ENCODE results near the gene NCOA7. TPM values are rescaled to one million over a fixed set of nuclear protein-coding genes. Genes with fewer than 3 reads are reported as not detected.

NCOA7 gene
- total and polyA plus RNA-seq, 11 donors, result 3.8 to 23.1 (median 8.2) TPM

DNA sequence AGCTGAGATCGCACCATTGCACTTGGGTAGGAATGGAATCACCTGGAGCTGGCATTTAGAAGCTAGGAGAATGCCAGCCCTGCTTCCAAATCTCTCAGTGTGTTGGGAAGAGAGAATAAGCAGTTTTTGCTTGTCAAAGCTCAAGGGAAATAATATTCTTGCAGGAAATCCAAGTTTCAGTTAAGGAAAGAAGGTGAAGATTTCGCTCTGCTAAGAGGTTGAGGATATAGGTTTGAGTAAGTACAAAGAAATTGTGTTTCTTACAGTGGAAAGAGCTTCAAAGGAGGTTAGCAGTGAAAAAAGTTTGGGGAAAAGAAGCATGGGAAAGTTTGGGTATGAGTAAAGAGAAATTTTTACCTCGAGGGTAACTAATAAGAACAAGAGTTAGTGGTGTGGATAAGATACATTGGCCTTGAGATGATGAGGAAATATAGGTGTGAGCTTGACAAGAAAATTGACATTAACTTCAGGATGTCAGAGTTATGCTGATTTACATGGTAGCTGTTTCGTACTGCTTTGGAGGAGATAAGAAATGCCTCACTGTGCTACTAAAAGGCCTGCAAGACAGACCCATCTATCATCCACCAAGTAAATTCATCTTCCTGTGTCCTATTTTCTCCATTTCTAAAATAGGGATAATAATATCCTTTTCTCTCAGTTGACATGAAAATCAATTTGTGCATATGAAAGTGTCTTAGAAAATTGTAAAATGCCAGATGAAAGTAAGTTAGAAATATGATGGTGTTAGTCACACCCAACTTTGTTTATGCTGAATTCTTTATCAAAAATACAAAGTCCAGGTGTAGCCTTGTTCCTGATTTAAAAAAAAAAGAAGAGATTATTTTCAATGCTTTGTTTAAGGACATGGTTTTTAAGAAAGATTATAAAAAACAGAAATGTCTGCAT, 153.0 kb downstream of the NCOA7 start:
- TF ChIP-seq POLR2A (IDR thresholded peaks at IDR 0.05), result no peak
- no peak for TF ChIP-seq CTCF (IDR thresholded peaks at IDR 0.05)
- H3K4me3 ChIP-seq, result no peak overlapping the region

DNA sequence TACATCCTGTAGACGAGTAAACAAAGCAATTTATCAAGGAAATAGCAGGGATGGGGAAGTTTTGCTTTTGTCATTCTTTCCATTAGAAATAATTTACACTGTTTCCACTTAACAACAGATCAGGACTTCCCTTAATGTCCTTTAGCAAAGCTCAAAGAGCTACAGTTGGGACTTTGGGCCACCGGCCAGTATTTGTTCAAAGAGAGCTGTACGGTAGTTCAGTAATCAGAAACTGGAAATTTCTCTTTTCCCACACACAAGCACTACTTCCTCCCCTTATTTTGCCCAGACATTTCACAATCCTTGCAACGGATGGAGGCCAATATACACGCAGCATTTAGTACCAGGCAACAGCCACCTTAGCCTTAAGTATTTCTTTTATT, 153.7 kb downstream of the NCOA7 start:
- no peak for TF ChIP-seq POLR2A (IDR thresholded peaks at IDR 0.05)
- TF ChIP-seq CTCF (IDR thresholded peaks at IDR 0.05), result no peak
- Histone ChIP-seq H3K4me3 (no peak overlapping the region), H3K27ac (peak overlapping the region in 10 of 12 donors; percentile 1 to 81 (median 44)), H3K4me1 (peaks cover 0 to 53% (median 17%) of the 10 kb centered on the region in 12 donors), H3K36me3 (no peaks in the 10 kb centered on the region), H3K9me3 (no peaks in the 10 kb centered on the region), H3K27me3 (no peaks in the 10 kb centered on the region)
- WGBS, 4 donors, result 22 to 37% (median 35%) methylated on average over 5 of the region's 5 CpGs
- DNase-seq (peak; percentile 58 to 77 (median 69)), ATAC-seq (peak; percentile 40 to 90 (median 86))
- intact Hi-C loops (cut with DNase I), result no loop called here

More for the DNA sequence above, 153.0 kb downstream of the NCOA7 start:
- peak overlapping the region in 9 of 12 donors; percentile 1 to 81 (median 53) for H3K27ac ChIP-seq
- WGBS, 4 donors, result 79 to 86% (median 82%) methylated on average over 4 of the region's 4 CpGs
- ATAC-seq (no peak), DNase-seq (no peak)
- no peaks in the 10 kb centered on the region for H3K27me3 ChIP-seq
- peaks cover 0 to 53% (median 17%) of the 10 kb centered on the region in 12 donors for H3K4me1 ChIP-seq
- no peaks in the 10 kb centered on the region for H3K9me3 ChIP-seq
- H3K36me3 ChIP-seq, result no peaks in the 10 kb centered on the region
- intact Hi-C loops (cut with DNase I), result no loop called here

- Histone ChIP-seq H3K36me3 (no peaks in the 10 kb centered on the region), H3K27ac (peak overlapping the region in 9 of 12 donors; percentile 23 to 81 (median 53)), H3K4me1 (peaks cover 0 to 53% (median 17%) of the 10 kb centered on the region in 12 donors), H3K4me3 (no peak overlapping the region), H3K9me3 (no peaks in the 10 kb centered on the region), H3K27me3 (no peaks in the 10 kb centered on the region)
- no peak for DNase-seq
- 61 to 68% (median 62%) methylated on average over 1 of the region's 1 CpG for WGBS, 4 donors
- TF ChIP-seq POLR2A (IDR thresholded peaks at IDR 0.05), result no peak
- no peak for TF ChIP-seq CTCF (IDR thresholded peaks at IDR 0.05)
- no peak for ATAC-seq
- intact Hi-C loops (cut with DNase I), result no loop called here
Observed at GRCh38 chr6:125944896-125945295, 154.1 kb downstream of the NCOA7 start.

DNA sequence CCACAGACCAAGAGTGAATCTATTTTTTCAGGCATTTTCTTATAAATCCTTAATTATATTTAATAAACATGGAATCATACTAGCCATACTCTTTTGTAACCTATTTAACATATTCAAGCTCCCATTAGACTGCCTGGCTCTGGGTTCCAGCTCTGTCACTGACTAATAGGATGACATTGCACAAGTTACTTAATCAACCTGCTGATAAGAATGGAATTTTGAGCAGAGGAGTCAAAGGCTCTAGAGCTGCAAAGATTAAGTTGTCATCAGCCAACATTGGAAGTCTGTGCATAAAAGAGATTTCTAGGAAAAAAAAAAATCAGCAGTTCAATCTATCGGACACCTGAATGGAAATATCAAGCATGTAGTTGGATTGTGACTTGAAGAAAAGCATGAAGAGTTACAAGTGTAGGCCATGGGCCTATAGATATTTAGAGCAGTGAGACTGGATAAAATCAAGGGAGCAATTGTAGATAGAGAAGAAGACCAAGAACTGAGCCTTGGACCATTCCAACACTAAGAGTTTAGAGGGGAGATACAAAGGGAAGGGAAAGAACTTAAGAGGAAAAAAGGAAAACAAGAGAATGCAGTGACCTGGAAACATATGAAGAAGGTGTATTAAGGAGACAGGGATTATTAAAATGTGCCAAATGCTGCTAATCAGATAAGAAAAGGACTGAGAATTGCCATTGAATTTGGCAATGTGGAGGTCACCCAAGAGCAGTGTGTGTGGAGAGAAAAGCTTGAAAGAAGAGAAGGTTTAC, 154.8 kb downstream of the NCOA7 start:
- ATAC-seq (peak in 2 of 4 donors; percentile 40 to 81), DNase-seq (no peak)
- intact Hi-C loops (cut with DNase I), result no loop called here
- Histone ChIP-seq H3K27ac (peak overlapping the region in 9 of 12 donors; percentile 3 to 81 (median 53)), H3K4me1 (peaks cover 0 to 50% (median 17%) of the 10 kb centered on the region in 12 donors), H3K36me3 (no peaks in the 10 kb centered on the region), H3K9me3 (no peaks in the 10 kb centered on the region), H3K4me3 (no peak overlapping the region), H3K27me3 (no peaks in the 10 kb centered on the region)
- WGBS, 4 donors, result 44 to 63% (median 54%) methylated on average over 1 of the region's 1 CpG
- no peak for TF ChIP-seq POLR2A (IDR thresholded peaks at IDR 0.05)
- no peak for TF ChIP-seq CTCF (IDR thresholded peaks at IDR 0.05)

Measured in heart left ventricle (tissue), 16 donors.